Islet precursor cell (in vitro differentiated cells): ENCODE results near the gene INKA1.
A peak's percentile ranks its signal among the peaks of the same experiment; 100 is the strongest.
"Not testable (repeated sequence)": the region's sequence is repeated elsewhere in the genome, so short reads cannot be mapped to it uniquely, and the experiment has no call there.

Source experiments
- DNase-seq: peaks from one replicate; pipeline ENCODE4 v3.0.0-alpha.2; 2018

Gene INKA1

DNA sequence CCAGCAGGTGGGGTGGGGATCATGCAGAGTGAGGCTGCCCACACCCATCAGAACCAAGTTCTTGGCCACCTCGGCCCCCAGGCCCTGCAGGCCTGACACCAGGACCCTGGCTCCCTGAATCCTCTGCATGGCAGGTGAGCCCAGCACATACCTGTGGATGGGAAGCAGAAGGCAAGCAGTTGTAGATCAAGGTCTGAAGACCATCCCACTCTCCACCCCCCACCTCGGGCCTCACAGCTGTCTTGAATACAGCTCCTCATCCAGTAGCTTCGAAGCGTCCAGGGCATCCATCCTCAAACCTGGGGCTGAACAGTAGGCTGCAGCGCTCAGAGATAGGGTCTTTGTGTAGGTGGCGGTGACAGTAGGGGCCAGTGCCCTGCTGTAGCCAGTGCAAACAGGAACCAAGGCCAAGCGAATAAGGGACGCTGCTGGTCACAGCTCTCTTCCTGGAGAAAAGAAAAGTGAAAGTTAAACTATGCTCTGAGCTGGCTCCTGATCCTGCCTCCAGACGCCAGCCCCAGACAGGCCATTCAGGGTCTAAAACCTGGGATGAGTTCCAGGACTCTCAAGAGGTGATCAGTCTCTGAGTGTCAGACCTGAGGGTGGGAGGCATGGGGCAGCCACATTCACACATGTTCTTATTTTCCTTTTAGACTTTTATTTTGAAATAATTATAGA is 10.6 kb downstream of the INKA1 start, which contains the start of gene UBA7:
TSS of gene UBA7 (minus strand) at position 457 of the 678 bp plus-strand sequence. CDS start at position 291, 166 bp downstream.
- peak; percentile 50 for DNase-seq

- not testable (repeated sequence) for DNase-seq
Measured at GRCh38 chr3:49823131-49823530, 20.1 kb downstream of the INKA1 start.

DNA sequence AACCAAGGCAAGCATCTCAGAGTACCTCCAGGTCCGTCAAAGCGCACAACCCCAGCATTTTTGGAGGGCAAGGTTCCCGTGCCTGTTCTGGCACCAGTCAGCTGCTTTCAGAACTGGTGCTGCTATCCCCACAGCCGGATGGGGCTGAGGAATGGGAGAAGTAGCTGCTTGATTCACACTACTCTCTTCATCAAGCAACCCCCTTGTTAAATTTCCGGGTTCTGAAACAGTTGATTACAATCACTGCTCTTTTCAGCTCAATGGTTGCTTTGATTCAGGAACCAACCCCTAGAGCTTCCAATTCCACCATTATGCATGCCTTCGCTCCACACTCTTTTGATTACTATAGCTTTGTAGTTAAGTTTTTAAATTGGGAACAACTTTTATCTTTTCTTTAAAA is 23.0 kb downstream of the INKA1 start:
- DNase-seq: no peak

DNA sequence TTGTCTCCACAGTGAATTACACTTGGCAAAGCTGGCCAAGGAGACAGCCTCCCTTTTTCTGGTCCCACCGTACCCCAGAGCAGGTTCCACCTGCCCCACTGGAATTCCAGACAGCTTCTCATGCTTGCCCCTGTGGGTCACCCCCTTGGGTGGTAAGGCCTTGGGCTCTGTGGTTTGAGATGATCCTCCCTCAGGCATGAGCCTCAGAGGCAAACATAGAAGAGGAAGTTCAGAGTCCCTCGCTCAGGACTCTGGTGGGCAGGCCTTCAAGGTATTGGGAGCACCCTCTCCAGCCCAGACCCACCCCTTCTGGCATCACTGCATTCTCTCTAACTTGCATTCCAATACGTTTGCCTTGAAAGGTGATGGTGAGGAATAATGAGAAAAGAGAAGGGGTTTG is 28.3 kb downstream of the INKA1 start:
- DNase-seq: no peak

GRCh38 chr3:49839193-49839809 is 36.2 kb downstream of the INKA1 start:
- peak; percentile 72 for DNase-seq

- DNase-seq: no peak
Measured at GRCh38 chr3:49840388-49840787, 37.3 kb downstream of the INKA1 start.

- peak; percentile 66 for DNase-seq
Measured at GRCh38 chr3:49841126-49841696, 38.1 kb downstream of the INKA1 start.

- DNase-seq: no peak
Measured at GRCh38 chr3:49841806-49842205, 38.7 kb downstream of the INKA1 start.

DNA sequence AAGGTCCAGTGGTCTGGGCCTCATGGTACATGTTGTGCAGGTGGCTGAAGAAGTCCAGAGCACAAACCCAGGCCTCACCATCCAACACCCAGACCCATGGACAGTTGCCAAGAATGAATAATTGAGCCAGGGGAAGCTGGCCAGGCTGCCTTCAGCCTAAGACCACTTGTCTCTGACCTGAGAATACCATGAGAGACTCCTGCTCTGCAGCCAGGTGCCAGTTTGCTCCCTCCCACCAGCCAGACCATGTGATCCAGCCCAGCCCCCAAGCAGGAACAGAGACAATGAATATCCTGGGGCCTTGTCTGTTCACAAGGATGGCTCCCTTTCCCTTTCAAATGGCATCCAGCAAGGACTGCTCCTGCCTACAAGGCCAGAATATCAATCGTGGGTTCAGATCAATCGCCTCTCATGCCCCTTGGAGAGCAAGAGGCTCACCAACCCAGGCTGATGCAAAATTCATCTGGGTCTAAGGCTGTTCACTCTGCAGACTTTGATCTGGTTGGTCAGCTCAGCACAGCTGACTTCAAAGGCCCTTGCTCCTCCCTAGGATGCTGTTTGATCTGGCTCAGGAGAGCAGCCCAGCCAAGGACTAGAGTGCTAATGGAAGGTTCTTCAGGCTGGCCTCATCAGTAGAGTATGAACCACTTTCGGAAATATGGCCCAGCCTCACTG is 39.9 kb downstream of the INKA1 start:
- no peak for DNase-seq

GRCh38 chr3:49844464-49845183 is 41.6 kb downstream of the INKA1 start:
- no peak for DNase-seq

- no peak for DNase-seq
Measured at GRCh38 chr3:49845694-49846093, 42.6 kb downstream of the INKA1 start.
